NCI-H345 (cell line): ENCODE results near the gene ADM.

Experiments used
- DNase-seq: peaks from one replicate; lab custom pipeline; 2025; lab: John Stamatoyannopoulos, UW

Gene ADM

DNA sequence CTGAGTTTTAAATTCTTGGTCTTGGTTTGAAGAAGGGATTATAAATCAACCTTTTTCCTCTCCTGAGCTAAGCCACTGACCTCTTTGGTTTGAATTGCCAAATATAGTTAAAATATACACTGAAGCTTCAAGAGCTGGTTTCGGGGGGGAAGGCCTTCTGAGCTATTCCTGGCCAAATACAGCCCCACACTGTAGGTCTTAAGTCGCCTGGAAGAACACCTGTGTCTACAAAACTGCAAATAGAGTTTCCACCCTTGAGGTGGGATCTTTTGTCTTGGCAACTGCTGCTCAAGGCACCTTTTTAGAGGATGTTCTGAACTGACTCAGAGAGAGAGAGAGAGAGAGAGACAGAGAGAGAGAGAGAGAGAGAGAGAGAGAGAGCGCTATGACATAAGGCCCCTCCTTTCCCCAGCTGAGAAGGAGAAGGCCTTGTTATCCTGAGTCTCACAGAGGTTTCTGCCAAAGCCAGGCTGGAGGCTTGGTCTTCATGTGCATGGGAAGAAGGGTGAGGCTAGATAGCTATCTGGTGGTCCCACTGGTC is 5.5 kb downstream of the ADM start:
- DNase-seq, result no peak

DNA sequence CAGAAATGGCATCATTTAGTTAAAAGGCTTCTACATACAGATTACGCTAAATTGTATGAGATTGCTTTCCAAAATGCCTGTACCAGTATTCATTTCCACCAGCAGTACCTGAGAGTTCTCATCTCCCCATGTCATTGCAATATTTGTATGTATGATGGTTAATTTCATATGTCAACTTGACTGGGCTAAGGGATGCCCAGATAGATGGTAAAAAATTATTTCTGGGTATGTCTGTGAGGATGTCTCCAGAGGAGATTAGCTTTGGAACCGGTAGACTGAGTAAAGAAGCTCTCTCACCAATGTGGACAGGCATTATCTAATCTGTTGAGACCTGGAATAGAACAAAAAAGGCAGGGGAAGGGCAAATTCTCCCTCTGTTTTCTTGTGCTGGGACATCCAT is 6.9 kb downstream of the ADM start:
- no peak for DNase-seq

DNA sequence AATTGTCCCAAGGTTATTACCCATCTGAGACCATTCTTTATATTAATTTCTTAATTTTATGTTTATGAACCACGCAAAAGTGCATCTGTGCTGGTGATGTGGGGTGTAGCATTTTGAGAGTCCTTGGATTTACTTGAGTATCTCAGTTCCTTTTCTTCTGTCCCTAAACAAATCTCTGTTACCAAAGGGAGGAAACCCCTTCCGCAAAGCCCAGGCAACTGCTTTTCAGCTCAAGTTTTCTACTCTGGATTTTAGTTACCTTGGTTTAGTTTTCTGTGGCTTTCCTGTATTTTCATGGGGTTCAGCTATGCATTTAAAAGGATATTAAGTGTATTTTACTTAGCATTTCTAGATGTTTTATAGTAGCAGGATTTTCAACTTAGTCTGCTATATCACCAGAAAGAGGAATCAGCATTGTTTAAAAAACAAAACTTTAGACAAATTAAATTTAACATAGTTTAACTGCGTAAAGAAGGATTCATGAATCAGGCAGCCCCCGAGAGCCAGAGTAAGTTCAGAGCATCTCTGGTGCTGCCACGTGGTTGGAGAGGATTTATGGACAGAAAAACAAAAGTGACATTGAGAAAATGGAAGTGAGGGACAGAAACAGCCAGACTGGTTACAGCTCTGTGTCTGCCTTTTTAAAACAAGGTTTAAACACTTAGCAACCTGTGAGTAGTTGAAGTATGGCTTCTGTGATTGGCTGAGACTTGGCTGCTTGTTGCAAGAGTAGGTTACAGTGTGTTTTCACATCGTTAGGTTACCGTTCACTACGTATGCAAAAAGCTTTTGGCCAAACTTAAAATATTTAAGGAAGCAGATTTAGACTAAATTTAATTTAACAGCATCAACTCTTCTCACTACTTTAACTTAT is 9.6 kb downstream of the ADM start:
- peak; percentile 13 for DNase-seq

DNA sequence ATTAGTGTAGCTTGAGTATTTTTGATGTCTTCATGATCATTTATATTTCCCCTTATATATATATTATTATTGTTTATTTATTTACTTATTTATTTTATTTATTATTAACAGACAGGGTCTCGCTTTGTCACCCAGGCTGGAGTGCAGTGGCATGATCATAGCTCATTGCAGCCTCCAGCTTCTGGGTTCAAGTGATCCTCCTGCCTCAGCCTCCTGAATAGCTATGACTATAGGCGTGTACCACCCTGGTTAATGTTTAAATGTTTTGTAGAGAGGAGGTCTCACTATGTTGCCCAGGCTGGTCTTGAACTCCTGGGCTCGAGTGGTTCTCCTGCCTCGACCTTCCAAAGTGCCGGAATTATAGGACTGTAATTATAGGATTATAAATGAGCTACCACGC is 10.2 kb downstream of the ADM start:
- DNase-seq, result no peak

DNA sequence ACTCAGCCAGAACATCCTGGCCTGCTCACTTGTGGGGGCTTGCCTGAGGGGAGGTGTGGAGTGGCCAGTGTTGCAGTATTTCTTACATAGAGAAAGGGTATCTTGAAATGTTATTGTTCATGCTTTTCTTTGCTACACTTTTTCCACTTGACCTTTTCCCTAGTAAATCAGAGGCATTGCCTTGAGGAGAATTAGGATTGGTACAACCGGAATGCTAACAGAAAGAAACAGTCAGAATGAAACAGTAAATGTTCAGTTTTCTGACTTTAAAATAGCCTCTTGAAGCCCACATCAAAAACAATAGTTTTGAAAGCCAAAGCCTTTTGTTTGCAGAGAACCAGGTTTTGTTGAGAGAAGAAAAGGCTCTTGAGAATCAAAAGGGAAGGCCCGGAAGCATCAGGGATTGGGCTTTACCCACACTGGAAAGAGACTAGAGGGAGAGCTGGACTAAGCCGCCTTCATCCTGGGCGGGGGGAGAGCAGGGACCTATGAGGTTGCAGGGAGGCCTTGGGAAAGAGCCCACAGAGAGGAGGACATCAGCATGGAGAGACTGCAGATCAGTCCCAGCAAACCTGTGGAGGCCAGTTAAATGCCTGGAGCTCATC is 12.4 kb downstream of the ADM start:
- peak; percentile 34 for DNase-seq

DNA sequence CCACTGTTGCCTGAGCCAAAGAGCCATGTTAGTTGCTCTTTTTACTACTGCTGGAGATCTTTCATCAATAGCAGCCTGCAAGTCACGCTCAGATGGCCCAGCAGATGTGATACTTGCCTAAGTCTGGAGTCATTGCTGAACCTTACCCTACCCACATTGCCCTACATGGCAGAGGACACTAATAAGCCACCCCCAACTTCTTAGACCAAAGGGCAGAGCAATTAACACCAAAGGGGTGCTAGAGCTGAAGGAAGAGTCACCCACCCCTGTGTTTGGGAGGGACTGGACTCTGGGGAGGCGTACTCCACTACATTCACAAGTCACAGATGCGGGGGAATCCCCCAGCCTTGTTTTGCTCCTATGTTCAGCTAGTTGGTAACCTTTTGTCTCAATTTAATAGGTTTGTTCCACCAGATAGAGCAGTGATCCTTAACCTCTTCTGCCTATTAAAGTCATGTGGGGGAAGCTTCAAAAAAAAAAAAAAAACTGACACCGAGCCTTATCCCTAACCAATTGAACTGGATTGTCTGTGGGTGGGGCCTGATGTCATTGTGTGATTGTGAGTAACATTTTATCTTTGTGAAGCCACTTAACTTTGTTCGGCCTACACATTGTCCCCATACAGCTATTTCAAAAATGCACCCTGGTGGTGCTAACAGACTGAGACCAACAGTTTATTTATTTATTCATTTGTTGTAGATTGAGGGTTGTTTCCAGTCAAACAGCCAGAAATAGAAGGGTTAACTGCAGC is 13.1 kb downstream of the ADM start:
- DNase-seq, result no peak

- peak; percentile 79 for DNase-seq
These were observed 13.6 kb downstream of the ADM start for GRCh38 chr11:10318527-10318802.

- no peak for DNase-seq
These were observed 15.1 kb downstream of the ADM start for GRCh38 chr11:10319702-10320558.

- no peak for DNase-seq
These were observed 16.0 kb downstream of the ADM start for GRCh38 chr11:10320736-10321465.

DNA sequence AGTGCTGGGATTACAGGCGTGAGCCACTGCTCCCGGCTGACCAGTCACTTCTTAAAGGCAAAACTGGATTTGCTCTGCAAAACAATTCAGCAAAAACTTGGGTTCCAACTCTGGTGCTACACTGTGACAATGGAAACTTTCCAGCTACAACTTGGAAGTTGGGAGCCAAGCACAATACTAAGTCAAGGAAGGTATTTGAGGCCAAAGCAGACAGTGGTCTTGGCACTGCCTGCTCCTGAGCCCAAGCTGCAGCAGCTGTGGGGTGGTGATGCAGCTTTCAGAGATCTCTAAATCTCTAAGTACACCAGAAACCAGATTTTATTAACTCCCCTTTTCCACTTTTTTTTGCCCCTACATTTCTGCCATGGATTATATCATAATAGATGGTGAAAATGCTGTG is 17.5 kb downstream of the ADM start:
- no peak for DNase-seq

DNA sequence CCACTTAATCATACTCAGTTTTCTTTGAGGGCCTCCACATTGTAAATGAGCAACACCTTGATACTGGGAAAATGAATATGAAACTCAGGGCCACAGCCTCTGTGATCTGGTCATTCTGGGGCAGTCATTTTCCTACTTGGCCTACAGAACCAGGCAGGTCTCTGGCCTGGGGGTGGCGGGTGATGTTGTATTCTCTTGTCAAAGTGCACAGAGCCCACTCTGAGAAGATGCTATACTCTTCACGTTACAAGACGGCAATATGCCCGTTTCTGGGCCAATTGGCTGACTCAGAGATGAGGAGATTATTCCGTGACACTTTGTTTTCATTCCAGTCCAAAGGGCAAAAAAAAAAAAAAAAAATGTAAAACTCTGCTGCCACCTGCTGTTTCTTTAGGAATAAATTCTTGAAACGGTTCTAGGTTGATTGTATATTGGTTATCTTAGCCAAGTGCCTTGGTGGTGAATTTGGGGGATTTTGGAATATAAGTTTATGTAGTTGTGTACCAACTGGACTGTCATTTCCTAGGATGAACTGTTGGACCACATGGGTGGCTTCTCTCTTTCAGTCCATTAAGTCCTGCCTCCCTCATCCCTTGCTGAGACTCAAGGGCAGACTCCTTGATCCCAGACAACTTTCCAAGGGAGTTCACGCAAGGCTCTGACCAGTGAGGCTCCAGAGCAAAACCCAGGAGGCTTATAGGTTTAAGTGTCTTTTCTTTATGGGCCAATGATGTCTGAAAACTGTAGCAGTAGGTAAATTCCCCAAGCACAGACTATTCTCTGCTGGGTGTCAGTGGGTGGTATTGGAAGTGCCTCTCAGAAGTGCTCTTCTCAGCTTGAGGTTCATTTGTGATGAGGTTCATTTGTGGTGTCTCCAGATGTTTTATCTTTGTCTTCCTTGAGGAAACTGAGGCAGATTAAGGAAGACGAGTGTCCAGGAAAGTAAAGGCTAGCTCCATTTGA is 18.2 kb downstream of the ADM start:
- DNase-seq, result peak; percentile 59

GRCh38 chr11:10323793-10324170 is 18.9 kb downstream of the ADM start:
- DNase-seq, result no peak

- DNase-seq, result no peak
These were observed 19.6 kb downstream of the ADM start for GRCh38 chr11:10324474-10324873.

DNA sequence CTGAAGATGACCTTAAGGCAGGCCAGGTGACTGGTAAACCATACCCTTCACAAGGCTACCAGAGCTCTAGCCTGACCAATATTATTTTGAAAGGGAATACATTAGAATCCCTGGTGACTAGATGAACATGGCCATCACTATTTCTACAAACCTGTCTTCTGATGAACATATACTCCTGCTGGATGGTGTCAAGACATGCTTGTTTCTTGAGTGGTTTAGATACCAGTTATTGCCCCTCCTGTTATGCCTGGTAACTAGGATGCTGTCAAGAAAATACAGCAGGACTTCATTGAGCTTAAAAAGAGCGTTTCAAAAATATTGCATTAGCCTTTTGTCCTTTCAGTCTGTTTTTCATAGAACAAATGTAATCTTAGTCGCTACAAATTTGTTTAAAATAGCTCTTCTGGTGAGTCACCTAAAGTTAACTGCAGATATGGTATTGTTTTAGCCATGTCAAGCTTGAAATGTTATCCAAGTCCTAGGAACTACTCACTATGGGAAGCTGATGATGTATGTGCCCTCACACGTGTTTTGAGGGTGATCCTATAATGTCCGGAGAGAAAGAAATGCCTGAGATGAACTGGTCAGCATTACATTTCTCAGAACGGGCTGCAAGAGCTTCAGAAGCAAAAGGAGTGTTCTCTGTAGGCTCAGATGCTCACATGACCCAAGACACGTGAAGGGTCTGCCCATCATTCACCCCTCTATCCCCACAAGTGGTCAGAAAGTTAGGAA is 20.6 kb downstream of the ADM start:
- DNase-seq, result no peak

DNA sequence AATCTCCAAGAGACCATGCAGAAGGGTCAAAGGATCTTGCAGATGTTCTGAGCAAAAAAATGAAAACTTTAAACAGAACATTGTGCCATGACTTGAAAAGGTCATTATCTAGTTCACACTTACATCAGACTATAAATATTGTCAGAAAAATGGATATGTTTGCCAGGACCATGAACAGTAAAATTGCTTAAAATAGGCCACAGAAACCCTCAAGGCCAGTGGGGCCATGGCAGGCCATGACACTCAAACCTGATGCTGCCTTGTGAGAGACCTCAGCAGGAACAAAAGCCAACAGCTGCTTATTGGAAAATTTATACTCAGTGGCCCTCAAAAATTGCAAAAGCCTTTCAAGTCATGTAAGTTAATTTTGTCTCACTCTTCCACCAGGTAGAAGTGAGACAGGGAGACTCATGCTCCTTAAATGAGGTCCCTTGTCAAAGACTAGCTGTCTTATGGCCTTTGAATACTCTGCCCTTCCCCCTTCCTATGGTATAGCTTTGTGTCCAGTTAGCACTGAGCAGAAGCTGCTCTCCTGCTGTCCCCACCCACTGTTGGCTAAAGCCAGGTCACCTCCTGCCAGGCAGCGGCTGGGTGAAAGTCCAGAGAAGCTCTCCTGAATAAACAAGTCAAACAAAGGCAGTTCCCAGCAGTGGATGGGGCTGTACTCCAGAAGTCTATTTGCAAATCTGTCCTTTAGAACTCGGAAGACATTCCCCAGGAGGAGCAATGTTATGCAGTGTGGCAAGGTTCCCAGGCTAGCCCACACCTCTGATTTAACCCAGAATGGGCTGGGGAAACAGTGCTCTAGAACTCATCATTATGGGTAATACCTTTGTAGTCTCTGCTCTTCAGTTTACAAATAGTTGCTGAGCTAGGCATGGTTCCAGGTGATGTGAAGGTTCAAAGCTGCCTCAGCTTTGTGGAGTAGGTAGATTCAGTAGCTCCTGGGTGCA is 21.4 kb downstream of the ADM start:
- DNase-seq, result no peak

DNA sequence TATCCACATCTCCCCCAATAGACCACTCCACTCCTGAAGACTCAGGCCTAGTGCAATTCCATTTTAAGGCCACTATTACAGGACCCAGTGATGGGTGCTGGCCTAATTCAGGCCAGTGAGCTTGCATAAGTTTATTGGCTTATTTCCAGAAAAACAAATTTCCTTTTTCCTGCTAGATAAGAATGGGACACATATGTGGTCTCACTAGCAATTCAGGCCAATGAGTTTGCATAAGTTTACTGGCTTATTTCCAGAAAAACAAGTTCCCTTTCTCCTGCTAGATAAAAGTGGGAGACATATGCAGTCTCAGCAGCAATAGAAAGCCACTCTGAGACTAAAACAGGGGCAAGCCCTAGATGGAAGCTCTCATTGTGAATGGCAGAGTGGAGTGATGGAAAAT is 22.4 kb downstream of the ADM start:
- no peak for DNase-seq

DNA sequence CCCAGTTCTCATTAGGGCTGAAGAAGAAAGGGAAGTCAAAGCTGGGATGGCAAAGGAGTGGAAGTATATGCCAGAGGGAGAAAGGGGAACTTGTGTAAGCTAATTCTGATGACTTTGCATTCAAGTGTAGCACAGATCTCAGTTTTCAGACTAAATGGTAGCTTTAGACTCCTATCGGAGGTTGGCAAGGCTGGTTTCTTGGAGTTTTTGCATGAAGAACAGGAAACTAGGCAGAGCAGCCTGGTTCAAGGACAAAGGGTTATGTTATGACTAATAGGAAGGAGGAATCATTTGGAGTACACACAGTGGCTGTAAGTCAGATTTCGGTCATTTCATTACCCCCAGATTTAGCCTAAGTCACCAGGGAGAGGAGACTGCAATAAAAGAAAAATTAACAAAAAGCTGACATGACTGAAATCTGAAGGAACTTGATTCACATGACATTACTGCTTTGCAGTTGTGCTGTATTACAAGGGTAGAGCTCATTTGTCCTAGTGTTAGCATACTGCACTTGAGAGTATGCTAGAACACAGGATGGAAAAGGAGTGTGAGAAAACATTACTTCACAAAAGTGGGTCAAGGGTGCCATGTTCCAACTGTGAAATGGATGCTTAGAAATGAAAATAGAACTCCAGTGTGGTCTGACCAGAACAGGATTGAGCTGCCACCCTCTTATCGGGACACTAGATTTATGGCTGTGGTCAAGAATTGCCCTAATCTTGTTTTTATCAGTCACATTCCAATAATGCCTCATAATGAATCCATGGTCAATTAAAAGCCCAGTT is 23.6 kb downstream of the ADM start:
- no peak for DNase-seq
